GM11168 (cell line): ENCODE data around the gene MS4A10.

Experiments used
- in situ Hi-C: fragments of 300-500 bp; cut with MboI; formaldehyde crosslinking; loops from one replicate; pipeline ENCODE4 v1.12.0; 2022; ENCODE audit warnings: low sequenced_read_pairs; ENCODE audit not compliant: unreplicated experiment

The MS4A10 gene

DNA sequence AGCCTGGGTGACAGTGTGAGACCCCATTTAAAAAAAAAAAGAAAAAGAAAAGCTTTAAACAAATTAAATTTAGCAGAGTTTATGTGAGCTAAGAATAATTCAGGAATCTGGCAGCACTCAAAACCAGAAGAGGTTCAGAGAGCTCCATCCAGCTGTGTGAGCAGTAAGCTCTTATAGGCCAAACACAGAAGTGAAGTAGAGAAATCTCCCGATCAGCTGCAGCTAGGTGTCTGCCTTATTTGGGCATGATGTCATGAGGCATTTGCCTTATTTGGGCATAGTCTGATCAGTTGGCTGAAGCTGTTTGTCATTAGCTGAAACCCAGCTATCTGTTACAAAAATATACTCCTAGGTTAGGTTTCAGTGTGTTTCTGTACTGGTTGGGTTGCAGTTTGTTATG, 20.3 kb upstream of the MS4A10 start:
- in situ Hi-C loops, result no loop called here

DNA sequence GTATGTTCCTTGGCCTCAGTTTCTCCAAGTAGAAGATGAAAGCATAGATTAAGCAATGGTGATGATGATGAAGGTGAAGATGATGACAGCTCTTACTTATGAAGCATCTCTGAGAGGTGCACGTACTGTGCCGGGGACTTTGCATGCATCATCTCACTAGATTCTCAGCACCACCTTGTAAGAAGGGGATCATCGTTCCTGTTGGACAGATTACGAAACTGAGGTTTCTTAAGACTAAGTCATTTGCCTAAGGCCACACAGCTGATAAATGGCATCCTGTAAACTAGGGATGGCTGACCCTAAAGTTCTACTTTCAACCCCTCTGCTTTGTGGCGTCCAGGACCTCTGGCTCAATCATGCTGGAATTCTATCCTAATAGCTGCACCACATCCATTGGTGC, 19.8 kb upstream of the MS4A10 start:
- in situ Hi-C loops, result no loop called here

DNA sequence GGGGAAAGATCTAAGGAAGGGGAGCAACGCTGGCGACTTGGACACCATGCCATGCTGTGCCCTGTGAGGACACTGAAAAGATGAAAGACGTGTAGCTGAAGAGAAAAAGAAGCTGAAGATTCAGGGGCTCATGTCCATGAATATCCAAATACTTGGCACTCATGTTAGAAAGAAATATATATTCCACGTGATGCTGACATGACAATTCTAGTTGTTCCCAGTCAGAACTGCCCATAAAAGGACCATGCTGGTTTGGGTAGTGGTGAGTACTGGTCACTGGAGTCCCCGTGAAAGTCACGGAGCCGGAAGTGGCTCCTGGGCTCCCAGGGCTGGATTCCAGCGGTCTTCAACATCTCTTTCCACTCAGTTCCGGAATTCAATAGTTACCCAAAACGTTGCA, 18.6 kb upstream of the MS4A10 start:
- in situ Hi-C loops, result no loop called here

DNA sequence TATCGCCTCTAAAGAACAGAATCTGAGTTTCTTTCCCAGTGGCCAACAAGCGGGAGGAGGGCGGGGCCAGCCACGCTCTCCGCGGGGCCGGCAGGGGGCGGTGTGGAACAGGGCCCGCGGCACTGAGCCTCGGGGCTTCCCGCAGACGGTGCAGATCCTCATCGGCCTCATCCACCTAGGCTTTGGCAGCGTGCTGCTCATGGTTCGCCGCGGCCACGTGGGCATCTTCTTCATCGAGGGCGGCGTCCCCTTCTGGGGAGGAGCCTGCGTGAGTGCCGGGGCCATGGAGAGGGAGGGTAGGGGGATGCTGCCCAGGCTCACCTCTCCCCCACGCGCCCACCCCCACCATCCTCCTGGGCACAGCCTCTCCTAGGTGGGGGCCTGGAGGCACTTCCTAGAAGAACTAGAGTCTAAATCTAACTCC, 17.7 kb upstream of the MS4A10 start:
- in situ Hi-C loops, result no loop called here

DNA sequence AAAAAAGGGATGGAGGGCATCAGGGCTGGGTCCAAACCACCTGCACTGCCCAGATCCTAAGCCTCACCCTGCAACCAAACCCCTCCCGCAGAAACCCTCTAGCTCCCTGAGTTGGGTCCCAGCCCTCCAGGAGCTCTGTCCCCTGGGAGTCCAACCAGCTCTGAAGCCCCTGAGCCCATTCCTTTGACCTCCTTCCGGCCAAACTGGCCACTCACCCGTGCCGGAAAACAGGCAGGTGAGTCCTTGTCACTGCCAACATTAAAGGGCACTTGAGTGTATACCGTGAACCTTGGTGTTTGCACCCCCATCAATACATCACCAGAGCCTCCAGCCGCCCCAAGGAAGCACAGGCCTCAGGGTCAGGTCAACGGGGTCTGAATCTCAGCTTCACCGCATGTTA, 16.9 kb upstream of the MS4A10 start:
- in situ Hi-C loops, result no loop called here

DNA sequence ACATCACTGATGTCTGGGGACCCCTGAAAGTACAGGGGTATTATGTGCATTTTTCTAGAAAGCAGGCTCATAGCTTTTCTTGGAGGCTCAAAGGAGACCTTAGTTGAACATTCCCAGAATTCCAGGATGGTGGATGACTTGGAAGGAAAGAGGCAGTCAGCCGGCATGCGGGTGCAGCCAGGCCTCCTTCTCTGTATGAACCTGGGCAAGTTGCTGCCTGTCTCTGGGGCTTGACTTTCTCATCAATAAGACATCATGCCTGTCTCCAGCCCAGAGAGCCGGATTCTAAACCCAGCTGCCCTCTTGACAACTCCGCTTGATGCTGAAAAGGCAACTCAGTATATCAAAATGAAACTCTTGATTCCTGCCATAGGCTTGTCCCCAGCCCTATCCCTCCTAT, 15.9 kb upstream of the MS4A10 start:
- in situ Hi-C loops, result no loop called here

DNA sequence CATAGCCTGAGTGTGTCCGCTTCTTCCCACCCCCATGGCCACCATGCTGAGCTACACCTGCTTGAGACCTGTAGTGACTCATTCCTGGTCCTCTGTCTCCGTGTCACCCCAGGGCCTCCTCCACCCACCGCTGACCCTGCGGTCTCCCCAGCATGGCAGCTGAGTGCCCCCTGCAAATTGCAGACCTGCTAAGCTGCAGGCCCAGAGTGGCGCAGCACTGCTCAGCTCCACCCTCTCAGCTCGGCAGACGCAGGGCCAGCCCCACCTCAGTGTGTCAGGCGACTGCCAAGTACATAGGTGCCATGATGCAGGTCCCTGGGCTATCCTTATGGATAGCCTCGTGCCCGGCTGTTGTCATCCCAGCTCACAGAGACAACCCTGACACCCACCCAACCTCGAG, 15.3 kb upstream of the MS4A10 start:
- in situ Hi-C loops, result no loop called here

DNA sequence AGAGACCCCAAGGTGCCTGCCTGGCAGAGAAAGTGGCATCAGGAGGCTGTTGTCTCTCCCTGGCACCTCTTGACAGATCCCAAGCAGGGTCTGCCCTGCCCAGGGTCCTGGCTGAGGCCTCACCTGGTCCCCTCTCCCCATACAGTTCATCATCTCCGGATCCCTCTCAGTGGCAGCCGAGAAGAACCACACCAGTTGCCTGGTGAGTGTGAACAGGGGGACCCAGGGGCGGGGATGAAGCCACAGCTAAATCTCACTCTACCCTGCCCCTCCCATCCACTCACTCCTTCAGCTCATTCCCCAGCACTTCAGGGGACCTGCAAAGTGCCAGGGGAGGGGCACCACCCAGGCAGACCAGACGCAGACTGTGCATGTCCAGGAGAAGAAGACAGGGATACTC, 14.0 kb upstream of the MS4A10 start:
- in situ Hi-C loops, result no loop called here

DNA sequence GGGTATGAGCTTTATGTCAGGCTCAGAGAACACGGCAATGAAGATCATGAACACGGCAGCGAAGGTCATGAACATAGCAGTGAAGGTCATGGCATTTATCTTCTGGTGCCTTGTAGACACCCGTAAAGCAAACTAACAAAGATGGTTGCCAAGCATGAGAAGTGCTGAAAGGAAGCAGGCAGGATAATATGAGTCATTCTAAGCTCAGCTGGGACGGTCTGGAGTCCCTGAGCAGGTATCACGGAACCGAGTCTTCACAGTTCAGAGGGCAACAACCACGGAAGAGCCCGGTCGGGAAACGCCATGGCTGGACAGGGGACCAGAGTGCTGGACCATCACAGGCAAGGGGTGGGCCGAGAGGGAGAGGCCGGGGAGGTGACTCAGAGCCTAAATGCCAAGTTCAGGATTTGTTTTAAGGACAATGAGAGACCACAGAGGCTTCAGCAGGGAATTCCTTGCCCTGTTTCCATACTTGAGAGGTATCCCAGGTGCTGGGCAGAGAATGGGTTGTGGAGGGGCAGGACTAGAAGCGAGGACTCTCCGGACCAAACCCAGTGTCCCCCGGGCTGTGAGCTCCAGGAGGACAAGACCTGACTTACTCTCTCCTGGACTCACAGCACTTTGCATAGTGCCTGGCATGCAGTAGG, 13.1 kb upstream of the MS4A10 start:
- in situ Hi-C loops, result no loop called here

DNA sequence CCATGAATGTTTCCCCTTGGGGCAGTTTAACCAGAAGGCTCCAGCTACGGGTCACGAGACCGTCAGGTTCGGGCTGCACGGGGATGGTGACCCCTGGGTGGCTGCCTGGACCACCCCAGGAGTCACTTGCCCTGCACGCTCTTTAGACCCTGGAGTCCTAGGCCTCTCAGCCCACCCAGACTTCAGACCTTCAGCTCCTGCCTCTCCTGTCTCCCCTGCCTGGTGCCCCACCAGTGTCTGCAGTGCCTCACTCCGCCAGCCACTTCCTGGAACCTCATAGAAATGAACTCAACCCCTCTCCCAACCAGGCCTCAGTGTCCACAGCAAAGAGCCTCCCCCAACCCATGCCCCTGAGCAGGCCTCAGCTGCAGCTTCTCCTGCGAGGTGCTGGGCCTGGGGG, 12.5 kb upstream of the MS4A10 start:
- in situ Hi-C loops, result no loop called here

DNA sequence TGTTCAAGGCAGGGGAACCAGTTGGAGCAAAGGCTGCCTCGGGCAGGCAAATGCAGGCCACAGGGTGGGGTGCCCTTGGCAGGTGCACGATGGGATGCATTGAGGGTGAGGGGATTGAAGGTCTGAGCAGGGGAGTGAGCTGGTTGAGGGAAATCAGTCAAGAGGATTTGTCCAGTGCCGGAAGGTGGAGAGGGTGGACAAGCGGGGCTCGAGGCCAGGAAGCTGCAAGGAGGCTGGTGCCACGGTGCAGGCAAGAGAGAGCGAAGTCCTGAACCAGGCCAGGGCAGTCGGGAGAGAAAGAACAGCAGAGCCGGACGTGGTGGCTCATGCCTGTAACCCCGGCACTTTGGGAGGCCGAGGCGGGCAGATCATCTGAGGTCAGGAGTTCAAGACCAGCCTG, 10.4 kb upstream of the MS4A10 start:
- in situ Hi-C loops, result no loop called here

DNA sequence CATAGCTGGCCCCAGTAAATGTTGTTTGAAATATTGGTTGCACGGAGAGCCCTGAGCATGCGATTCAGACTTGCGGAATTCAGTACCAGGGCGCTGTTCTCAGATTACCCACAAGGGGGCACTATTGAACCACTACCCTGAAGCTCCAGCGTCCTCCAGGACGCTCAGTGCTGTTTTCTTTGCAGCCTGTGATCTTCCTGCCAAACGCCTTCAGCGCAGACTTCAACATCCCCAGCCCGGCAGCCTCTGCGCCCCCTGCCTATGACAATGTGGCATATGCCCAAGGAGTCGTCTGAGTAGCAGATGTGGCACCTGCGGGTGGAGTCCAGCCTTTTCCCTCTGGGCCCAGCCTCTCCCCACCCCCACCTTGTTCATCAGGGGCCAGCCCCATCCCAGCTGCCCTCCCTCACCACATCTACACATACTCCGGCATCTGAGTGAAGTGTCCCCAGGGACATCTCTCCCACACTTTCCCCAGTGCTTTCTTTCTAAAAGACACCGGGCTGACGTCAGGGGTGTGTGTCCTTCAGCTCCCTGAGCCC, 9.6 kb upstream of the MS4A10 start:
- in situ Hi-C loops, result no loop called here

DNA sequence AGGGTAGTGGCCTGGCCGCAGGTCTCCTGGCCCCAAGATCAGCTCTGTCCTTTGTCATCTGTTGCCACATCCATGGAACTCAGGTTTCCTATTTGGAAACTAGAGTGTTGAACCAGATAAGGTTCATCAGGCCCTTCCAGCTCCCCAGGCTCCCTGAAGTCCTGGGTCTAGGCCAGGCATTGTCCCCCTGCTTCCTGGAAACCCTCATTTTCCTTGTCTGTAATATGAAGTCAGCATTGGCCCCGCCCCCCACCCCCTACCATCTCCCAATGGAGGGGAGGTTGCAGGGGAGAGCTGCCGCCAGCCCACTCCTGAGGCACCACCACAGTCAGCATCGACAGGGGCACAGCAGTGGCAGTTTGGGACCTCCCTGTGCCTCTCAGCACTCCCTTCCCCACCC, 9.0 kb upstream of the MS4A10 start:
- in situ Hi-C loops, result no loop called here

DNA sequence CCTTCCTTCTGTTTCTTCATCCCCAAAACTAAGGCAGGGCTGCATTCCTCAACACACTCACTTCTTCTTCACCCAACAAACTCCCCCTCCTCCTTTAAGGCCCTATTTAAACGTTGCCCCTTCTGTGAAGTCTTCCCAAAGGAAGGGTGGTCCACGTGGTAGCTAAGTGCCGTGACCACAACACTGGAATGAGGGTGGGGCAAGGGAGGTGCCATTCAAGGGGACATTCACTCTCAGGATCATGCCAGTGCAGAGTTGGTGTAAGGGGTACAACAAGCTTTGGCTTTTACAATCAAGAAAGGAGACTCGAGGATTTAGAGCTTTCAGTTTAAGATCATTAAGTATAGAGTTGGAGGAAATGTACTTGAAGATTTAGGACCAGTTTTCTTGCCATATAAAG, 8.0 kb upstream of the MS4A10 start:
- in situ Hi-C loops, result no loop called here

DNA sequence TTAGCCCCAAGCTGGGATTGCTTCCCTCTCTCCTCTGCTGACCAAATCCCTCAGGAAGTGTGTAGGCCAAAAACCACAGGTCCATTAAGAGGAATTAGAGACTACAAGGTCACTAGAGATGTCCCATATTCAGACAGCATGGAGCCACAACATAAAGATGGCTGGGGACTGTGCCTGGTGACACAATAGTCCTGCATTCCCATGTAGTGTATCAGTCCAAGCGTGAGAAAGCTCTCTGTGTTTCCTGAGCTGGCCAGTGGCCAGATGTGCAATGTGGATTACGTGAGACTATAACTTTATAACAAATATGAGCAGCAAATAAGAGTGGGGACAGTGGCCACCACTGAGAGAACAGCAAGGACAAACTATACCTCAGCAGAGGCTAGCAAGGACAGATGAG, 7.6 kb upstream of the MS4A10 start:
- in situ Hi-C loops, result no loop called here

DNA sequence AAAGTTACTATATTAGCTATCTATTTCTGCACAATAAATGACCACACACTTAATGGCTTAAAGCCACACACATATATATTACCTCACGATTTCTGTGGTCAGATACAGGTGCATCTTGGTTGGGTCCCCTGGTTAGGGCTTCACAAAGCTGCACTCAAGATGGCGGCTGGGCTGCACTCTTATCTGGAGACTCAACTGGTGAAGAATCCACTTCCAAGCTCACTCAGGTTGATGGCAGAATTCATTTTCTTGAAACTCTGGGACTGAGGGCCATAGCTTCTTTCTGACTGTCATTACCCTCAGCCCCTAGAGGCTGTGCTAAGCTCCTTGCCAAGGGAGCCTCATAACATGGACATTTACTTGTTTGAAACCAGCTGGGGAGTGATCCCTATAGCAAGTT, 5.1 kb upstream of the MS4A10 start:
- in situ Hi-C loops, result no loop called here

DNA sequence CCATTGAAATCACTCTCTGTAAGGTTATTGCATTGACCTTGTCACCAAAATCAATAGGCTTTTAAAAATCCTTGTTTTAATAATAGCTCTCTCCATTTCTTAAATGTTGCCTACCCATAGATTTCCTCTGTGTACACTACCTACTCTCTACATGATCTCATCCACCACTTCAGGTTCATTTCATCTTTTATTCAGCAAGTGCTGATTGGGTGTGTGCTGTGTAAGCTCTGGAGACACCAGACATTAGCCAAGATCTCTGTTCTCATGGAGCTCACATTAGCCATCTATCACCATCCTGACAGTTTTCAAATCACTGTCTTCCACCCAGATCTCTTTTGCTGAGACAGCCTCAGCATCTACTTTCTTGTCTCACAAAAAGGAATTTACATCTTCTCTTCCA, 4.4 kb upstream of the MS4A10 start:
- in situ Hi-C loops, result no loop called here

DNA sequence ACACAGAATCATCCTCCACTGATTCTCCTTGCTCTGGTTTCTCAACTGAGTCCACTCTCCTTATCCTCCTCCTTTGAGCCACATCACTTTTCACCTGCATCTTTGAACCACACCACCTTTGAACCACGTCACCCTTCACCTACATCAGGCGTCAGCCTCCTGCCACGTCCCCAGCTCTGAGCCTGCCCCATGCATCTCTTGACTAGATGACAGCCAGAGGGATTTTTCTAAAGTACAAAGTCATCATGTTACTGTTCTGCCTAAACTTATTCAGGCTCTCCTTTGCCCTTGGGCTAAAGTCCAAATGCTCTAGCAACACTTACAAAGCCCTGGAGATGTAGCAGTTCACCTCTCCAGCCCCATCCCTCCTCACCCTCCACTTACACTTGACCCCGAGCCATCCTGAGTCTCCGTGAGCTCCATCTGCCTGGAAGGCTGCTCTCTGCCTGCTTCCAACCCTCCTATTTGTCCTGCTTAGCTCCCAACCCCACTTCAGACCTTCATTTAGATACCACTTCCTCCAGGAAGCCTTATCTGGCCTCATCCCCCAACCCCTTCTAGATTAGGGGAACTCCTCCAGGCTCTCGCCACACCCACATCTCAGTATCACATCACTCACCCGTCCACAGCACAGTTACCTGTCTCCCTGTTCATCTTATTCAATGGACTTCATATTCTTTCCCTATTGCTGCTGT, 3.7 kb upstream of the MS4A10 start:
- in situ Hi-C loops, result no loop called here

DNA sequence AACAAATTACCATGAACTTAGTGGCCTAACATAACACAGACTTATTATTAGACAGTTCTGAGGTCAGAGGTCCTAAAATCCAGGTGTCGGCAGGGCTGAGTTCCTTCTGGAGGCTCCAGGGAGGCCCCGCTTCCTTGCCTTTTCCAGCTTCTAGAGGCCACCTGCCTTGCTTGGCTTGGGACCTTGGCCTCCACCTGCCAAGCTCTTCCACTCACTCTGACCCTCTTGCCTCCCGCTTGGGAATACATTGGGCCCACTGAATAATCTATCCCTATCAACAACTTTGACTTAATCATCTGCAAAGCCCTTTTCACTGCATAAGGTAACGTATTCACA, 3.2 kb upstream of the MS4A10 start:
- in situ Hi-C loops, result no loop called here

DNA sequence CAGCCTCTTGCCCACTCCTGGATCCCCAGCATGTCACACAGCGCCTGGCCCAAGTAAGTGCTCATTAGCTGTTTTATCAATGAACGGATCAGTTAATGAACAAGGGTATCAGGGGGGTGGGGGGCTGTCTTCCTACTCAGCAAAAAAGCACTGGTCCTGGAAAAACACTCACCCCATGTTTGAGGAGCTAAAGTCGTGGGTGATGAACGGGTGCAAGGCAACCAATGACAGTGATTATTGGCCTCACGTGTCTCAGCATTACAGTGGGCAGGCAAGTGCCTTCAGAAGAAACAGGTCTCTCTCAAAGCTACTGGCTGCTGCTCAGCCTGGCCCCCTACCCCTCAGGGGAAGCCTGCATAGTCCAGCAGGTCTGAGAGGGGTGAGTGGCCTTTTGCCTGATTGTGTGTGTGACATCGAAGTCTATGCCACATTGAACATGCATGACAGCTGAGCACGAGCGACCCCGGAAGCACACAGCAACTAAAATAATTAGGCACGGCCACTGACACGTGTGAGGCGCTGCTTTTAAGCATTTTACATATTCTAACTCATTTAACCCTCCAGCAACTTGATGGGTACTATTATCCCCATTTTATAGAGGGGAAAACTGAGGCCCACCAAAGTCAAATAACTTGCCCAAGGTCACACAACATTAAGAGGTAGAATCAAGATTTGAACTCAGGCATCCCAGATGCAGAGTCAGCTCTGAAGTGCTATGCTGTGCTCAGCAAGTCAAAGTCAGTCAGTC, 2.6 kb upstream of the MS4A10 start:
- in situ Hi-C loops, result no loop called here

DNA sequence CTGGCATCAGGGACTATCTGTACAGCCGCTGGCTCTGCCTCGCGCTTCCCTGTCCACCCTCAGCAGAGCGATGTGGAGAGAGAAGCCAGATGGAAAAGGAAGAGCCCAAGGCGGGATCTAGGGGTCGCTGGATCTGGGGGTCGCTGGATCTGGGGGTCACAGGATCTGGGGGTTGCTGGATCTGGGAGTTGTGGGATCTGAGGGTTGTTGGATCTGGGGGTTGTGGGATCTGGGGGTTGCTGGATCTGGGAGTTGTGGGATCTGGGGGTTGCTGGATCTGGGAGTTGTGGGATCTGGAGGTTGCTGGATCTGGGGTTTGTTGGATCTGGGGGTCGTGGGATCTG, 2.0 kb upstream of the MS4A10 start:
- in situ Hi-C loops, result no loop called here

DNA sequence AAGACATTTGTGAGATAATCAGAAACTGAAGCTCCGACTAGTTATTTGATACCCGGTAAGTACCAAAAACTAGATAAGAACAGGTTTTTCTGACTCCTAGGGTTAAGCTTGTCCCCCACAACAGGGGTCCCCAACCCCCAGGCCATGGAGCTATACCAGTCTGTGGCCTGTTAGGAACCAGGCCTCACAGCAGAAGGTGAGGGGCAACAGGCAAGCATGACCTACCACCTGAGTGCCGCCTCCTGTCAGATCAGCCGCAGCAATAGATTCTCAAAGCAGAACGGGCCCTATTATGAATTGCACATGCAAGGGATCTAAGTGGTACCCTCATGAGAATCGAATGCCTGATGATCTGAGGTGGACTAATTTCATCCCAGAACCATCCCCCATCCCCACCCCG, 1.2 kb upstream of the MS4A10 start:
- in situ Hi-C loops, result no loop called here
